ENCODE data around the gene SH3TC2. TPM values are rescaled to one million over a fixed set of nuclear protein-coding genes. Genes with fewer than 3 reads are reported as not detected.

SH3TC2 gene
- total and polyA plus RNA-seq, 2 of the 4 experiments (the other 2 are of a cell fraction), result 3.4 to 7.9 TPM

GRCh38 chr5:149022200-149022599, 40.7 kb downstream of the SH3TC2 start:
- Histone ChIP-seq H2AK5ac (ENCODE audit: low read depth, low read length) (no peak overlapping the region), H3K4ac (ENCODE audit: low read depth, low read length) (no peak overlapping the region), H3K4me3 (ENCODE audit: insufficient read depth, low read depth, low read length) (no peak overlapping the region), H2AFZ (replicated peaks; ENCODE audit: low read length, poor library complexity) (no peak overlapping the region), H3K4me2 (ENCODE audit: low read depth, low read length) (no peak overlapping the region), H4K91ac (ENCODE audit: insufficient read depth, low read depth, low read length) (no peak overlapping the region), H3K27ac (ENCODE audit: insufficient read depth, low read length) (no peak overlapping the region), H2AK9ac (replicated peaks; ENCODE audit: low read depth, low read length, poor library complexity) (no peak overlapping the region), H4K5ac (ENCODE audit: low read depth, low read length) (no peak overlapping the region), H2BK20ac (ENCODE audit: low read depth, low read length) (no peak overlapping the region), H2BK15ac (ENCODE audit: low read depth, low read length) (no peak overlapping the region), H4K20me1 (ENCODE audit: insufficient read depth, low read length) (no peaks in the 10 kb centered on the region), H3K9ac (ENCODE audit: low read depth, low read length) (no peak overlapping the region), H3K18ac (ENCODE audit: low read depth, low read length) (no peak overlapping the region), H3K27me3 (ENCODE audit: control insufficient read depth, insufficient read depth, low read length) (no peaks in the 10 kb centered on the region), H3K14ac (replicated peaks; ENCODE audit: low read depth, low read length) (no peak overlapping the region), H3K79me1 (ENCODE audit: low read depth in 1 of 2, low read length in 2 of 2) (no peaks in the 10 kb centered on the region), H4K8ac (ENCODE audit: low read depth in 2 of 2, low read length in 2 of 2) (no peak overlapping the region), H3K9me3 (ENCODE audit: control insufficient read depth, insufficient read depth, low read length) (no peaks in the 10 kb centered on the region), H2BK120ac (ENCODE audit: low read depth, low read length) (no peak overlapping the region), H3K9me1 (ENCODE audit: insufficient read depth, low read length) (peaks cover 7% of the 10 kb centered on the region; the same call in 1 of the 2 replicates), H2BK5ac (ENCODE audit: low read depth, low read length, poor library complexity, severe bottlenecking) (no peak overlapping the region), H3K23ac (ENCODE audit: low read depth, low read length) (no peak overlapping the region), H3K36me3 (ENCODE audit: control insufficient read depth, insufficient read depth, low read length) (no peaks in the 10 kb centered on the region), H3K56ac (ENCODE audit: extremely low read depth, insufficient read depth, low read length) (no peak overlapping the region), H3K4me1 (ENCODE audit: control insufficient read depth, insufficient read depth, low read length) (peaks cover 12% of the 10 kb centered on the region)
- ChIA-PET POLR2A (ENCODE audit: unreplicated experiment) (no interaction called here), CTCF (interaction anchor here (1.6 kb wide), 1 partner anchor 13 kb away, joined by 4 read pairs; no protein-coding TSS in a partner anchor)
- in situ Hi-C loops (cut with MboI; ENCODE audit: low sequenced_read_pairs) (no loop called here), dilution Hi-C loops (cut with HindIII; ENCODE audit: low sequenced_read_pairs, unreplicated experiment) (no loop called here), intact Hi-C loops (cut with micrococcal nuclease) (no loop called here)
- BruUV-seq (replicated peaks), result no TSS peak
- no CpG with 5 or more reads among the region's 1 CpG for WGBS, 2 experiments (ENCODE audit: extremely low coverage in 2 of 2, insufficient read length in 1 of 2)
- TF ChIP-seq RCOR1 (IDR thresholded peaks at IDR 0.05; ENCODE audit: insufficient replicate concordance, low read length), result no peak
- TF ChIP-seq MAFK (IDR thresholded peaks at IDR 0.05; ENCODE audit: low read depth, low read length), result no peak
- TF ChIP-seq MXI1 (IDR thresholded peaks at IDR 0.05; ENCODE audit: borderline replicate concordance, low read depth, low read length), result no peak
- TF ChIP-seq CHD1 (IDR thresholded peaks at IDR 0.05; ENCODE audit: low read depth, low read length), result no peak
- TF ChIP-seq NFE2L2 (IDR thresholded peaks at IDR 0.05; ENCODE audit: low read depth, low read length), result no peak
- TF ChIP-seq RFX5 (IDR thresholded peaks at IDR 0.05; ENCODE audit: low read depth, low read length), result no peak
- no peak for TF ChIP-seq CTCF (conservative IDR thresholded peaks at IDR 0.05; ENCODE audit: low read depth, low read length)
- no peak for TF ChIP-seq SMC3 (IDR thresholded peaks at IDR 0.05; ENCODE audit: low read depth, low read length)
- TF ChIP-seq FOS (IDR thresholded peaks at IDR 0.05; ENCODE audit: low read depth, low read length), result no peak
- TF ChIP-seq CEBPB (IDR thresholded peaks at IDR 0.05; ENCODE audit: low read depth, low read length), result no peak
- TF ChIP-seq RAD21 (IDR thresholded peaks at IDR 0.05; ENCODE audit: low read length), result no peak
- no peak for TF ChIP-seq BHLHE40 (IDR thresholded peaks at IDR 0.05; ENCODE audit: low read depth, low read length)
- no peak for TF ChIP-seq POLR2A (IDR thresholded peaks at IDR 0.05; ENCODE audit: low read depth, low read length)
- TF ChIP-seq MAZ (IDR thresholded peaks at IDR 0.05; ENCODE audit: borderline replicate concordance, low read depth, low read length), result no peak
- no peak for TF ChIP-seq USF2 (IDR thresholded peaks at IDR 0.05; ENCODE audit: low read depth, low read length)
- DNase-seq (no peak), ATAC-seq (ENCODE audit: low read depth) (no peak)

Data from IMR-90 (cell line).